ENCODE data around the gene RYR3.

GRCh38 chr15:33655488-33655887 is 344.7 kb downstream of the RYR3 start:
- TF ChIP-seq CTCF (conservative IDR thresholded peaks at IDR 0.05; ENCODE audit: low read length) (no peak), EZH2phosphoT487 (IDR thresholded peaks at IDR 0.05; ENCODE audit: borderline replicate concordance, low read depth, low read length) (no peak)

Data from OCI-LY7 (cell line).